Bronchial epithelial cell (primary cell): ENCODE results near the gene WASF1. TPM values are rescaled to one million over a fixed set of nuclear protein-coding genes. Genes with fewer than 3 reads are reported as not detected.
A peak's percentile ranks its signal among the peaks of the same experiment; 100 is the strongest.

Source experiments
- DNase-seq: peaks from one replicate; pipeline ENCODE4 v3.0.0-alpha.2; 2010; ENCODE audit warnings: low read depth
- FAIRE-seq: peaks from 2 replicates; lab custom pipeline; 2011; peaks lifted over from hg19 to GRCh38; lab: Jason Lieb, UNC
- H3K27me3 ChIP-seq: 2 replicates; pipeline ENCODE4 v1.5.1; 2011; ENCODE audit warnings: low read length; ENCODE audit not compliant: control insufficient read depth, insufficient read depth
- H3K36me3 ChIP-seq: 2 replicates; pipeline ENCODE4 v1.5.1; 2011; ENCODE audit warnings: low read length; ENCODE audit not compliant: control insufficient read depth, insufficient read depth
- H3K4me3 ChIP-seq: 2 replicates; pipeline ENCODE4 v1.5.1; 2011; ENCODE audit warnings: mild to moderate bottlenecking, low read depth, low read length, control low read depth
- total RNA-seq: library from RNA; depleted of rRNA; stranded (reverse); fragments of >200 nt; gene quantifications from 2 replicates; pipeline ENCODE4 v1.2.1, GENCODE V29; 2014
- TF ChIP-seq, protein P1 (sequence below): IDR thresholded peaks from 2 replicates; pipeline ENCODE4 v1.5.1; 2011; ENCODE audit warnings: mild to moderate bottlenecking, moderate library complexity, low read length, control low read depth, inconsistent platforms; ENCODE audit not compliant: insufficient read depth, severe bottlenecking

The WASF1 gene
- total RNA-seq = 5.4 and 7.1 TPM in 2 replicates

GRCh38 chr6:110179406-110180227, at the start of gene WASF1:
TSS of gene WASF1 (minus strand) at chr6:110179670. CDS start at chr6:110127601, 52,069 bp downstream.
- peak within 1 kb of the TSS; percentile 95 for H3K4me3 ChIP-seq
- DNase-seq = peak; percentile 93
- FAIRE-seq = peak; percentile 47
- TF ChIP-seq, protein P1, sequence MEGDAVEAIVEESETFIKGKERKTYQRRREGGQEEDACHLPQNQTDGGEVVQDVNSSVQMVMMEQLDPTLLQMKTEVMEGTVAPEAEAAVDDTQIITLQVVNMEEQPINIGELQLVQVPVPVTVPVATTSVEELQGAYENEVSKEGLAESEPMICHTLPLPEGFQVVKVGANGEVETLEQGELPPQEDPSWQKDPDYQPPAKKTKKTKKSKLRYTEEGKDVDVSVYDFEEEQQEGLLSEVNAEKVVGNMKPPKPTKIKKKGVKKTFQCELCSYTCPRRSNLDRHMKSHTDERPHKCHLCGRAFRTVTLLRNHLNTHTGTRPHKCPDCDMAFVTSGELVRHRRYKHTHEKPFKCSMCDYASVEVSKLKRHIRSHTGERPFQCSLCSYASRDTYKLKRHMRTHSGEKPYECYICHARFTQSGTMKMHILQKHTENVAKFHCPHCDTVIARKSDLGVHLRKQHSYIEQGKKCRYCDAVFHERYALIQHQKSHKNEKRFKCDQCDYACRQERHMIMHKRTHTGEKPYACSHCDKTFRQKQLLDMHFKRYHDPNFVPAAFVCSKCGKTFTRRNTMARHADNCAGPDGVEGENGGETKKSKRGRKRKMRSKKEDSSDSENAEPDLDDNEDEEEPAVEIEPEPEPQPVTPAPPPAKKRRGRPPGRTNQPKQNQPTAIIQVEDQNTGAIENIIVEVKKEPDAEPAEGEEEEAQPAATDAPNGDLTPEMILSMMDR = no peak
- no peaks in the 10 kb centered on the region for H3K36me3 ChIP-seq
- H3K27me3 ChIP-seq = no peaks in the 10 kb centered on the region

- no peak for DNase-seq
- no peaks in the 10 kb centered on the region for H3K36me3 ChIP-seq
- FAIRE-seq = no peak
- H3K4me3 ChIP-seq = no peak overlapping the region
- TF ChIP-seq, protein P1 = no peak
- no peaks in the 10 kb centered on the region for H3K27me3 ChIP-seq
Measured at GRCh38 chr6:110226261-110226660, 46.8 kb upstream of the WASF1 start.

- no peak for FAIRE-seq
- no peaks in the 10 kb centered on the region for H3K27me3 ChIP-seq
Measured at GRCh38 chr6:110221738-110222137, 42.3 kb upstream of the WASF1 start.

DNA sequence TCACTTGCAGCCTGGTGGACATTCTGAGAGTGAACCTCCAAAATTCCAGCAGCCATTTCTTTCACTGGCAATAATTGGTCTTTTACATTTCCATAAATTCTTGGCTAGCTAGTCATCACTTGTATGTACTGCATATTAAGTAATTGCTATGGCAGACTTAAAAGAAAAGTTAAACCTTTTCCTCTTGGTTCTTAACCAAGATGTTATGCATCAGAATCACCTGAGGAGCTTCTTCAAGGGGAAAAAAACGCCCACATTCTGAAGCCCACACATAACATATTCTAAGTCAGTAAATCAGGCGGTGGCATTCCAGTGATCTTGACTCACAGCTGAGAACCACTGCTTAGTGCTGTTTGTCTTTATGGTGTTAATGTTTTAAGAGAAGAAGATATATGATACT, 37.8 kb upstream of the WASF1 start:
- DNase-seq (peak; percentile 39), FAIRE-seq (no peak)
- H3K36me3 ChIP-seq = peaks cover 7% of the 10 kb centered on the region

More at GRCh38 chr6:110221738-110222137, 42.3 kb upstream of the WASF1 start:
- DNase-seq = no peak
- H3K4me3 ChIP-seq = no peak overlapping the region
- TF ChIP-seq, protein P1 = no peak
- peaks cover 1% of the 10 kb centered on the region for H3K36me3 ChIP-seq

GRCh38 chr6:110216140-110216539, 36.7 kb upstream of the WASF1 start:
- H3K4me3 ChIP-seq = no peak overlapping the region
- TF ChIP-seq, protein P1 = no peak
- FAIRE-seq (no peak), DNase-seq (no peak)
- H3K36me3 ChIP-seq = peaks cover 9% of the 10 kb centered on the region
- H3K27me3 ChIP-seq = no peaks in the 10 kb centered on the region

More for the DNA sequence above, 37.8 kb upstream of the WASF1 start:
- H3K27me3 ChIP-seq = no peaks in the 10 kb centered on the region
- TF ChIP-seq, protein P1 = no peak
- H3K4me3 ChIP-seq = no peak overlapping the region

DNA sequence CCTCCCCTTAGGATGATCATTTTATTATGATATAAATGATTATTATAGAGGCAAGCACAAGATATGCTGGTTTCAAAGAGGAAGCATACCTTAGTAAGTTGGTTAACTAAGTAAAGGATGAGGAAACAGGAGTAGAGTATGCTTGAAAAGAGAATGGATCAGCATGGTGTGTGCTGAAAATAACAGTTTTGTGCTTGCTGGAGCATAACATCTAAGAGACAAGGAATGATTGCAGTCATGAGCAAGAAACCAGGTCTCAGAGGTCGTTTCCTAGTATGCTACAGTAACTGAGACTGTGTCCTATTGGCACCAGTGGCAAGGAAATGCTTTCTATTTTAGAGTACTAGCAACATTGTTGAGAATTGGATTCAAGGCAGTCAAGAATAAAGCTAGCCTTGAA, 34.9 kb upstream of the WASF1 start:
- TF ChIP-seq, protein P1 = no peak
- H3K27me3 ChIP-seq = no peaks in the 10 kb centered on the region
- no peak for FAIRE-seq
- no peak overlapping the region for H3K4me3 ChIP-seq
- peaks cover 8% of the 10 kb centered on the region for H3K36me3 ChIP-seq
- DNase-seq = no peak
